Activated T-helper 2 cell treated with anti-CD3 and anti-CD28 coated beads, Interferon-gamma antibody, Interleukin-2, Interleukin-4, amounts not matched to agents 10 μg/mL and 5 μg/mL and 100 μg/mL, durations not matched to agents 14 hours and 24 hours and 36 hours (primary cell): ENCODE measurements around the gene SEMA3F. TPM values are rescaled to one million over a fixed set of nuclear protein-coding genes. Genes with fewer than 3 reads are reported as not detected.

ENCODE experiments used
- DNase-seq: peaks from one replicate; pipeline ENCODE4 v3.0.0; 2021; ENCODE audit warnings: low spot score
- H3K27ac Mint-ChIP-seq: one replicate; pipeline ENCODE4 v1.8.0; 2021; ENCODE audit warnings: mixed read lengths
- H3K27me3 Mint-ChIP-seq: one replicate; pipeline ENCODE4 v1.8.0; 2021; ENCODE audit warnings: low read depth, mixed read lengths
- H3K36me3 Mint-ChIP-seq: one replicate; pipeline ENCODE4 v1.8.0; 2021; ENCODE audit warnings: low read depth, mixed read lengths
- H3K4me1 Mint-ChIP-seq: one replicate; pipeline ENCODE4 v1.8.0; 2021; ENCODE audit warnings: low read depth, mixed read lengths
- H3K4me3 Mint-ChIP-seq: one replicate; pipeline ENCODE4 v1.8.0; 2021; ENCODE audit warnings: low read depth, mild to moderate bottlenecking, moderate library complexity, mixed read lengths
- H3K9me3 Mint-ChIP-seq: one replicate; pipeline ENCODE4 v1.8.0; 2021; ENCODE audit warnings: mixed read lengths
- intact Hi-C: fragments of 100-400 bp; cut with micrococcal nuclease; formaldehyde crosslinking; loops from one replicate; pipeline ENCODE4 v1.15.1; 2023
- total RNA-seq: library from RNA; stranded (reverse); gene quantifications from 2 replicates; pipeline ENCODE4 v1.2.3, GENCODE V29; 2022

Gene SEMA3F
- total RNA-seq = 0.11 and 0.21 TPM in 2 replicates

DNA sequence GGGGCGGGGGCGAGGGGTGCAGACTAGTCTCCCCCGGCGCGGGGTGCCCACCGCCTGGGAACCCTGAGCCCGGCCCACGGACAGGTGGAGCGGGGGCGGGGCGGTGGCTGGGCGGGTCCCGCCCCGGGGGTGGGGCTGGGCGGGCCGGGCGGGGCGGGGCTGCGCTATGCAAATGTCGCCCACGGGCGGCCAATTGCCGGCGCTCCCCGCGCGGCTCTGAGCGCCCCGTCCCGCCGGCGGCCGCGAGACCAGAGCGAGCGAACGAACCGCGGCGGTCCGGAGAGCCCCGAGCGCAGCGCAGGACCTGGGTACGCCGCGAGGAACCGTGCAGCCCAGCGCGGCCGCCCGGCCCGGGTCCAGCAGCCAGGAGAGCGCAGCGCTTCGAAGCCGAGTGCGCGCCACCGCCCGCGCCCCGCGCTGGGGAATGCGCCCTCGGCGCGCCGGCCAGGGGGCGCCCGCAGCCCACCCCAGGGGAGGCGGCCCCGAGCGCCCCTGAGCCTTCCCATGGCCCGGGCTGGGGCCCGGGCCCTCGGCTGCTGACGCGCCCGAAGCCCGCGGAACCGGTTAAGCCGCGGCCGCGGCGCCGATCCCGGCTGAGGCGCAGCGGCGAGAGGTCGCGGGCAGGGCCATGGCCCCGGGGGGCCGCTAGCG, at the start of gene SEMA3F:
Gene SEMA3F, plus strand, starts transcription at position 485 of the 651 bp plus-strand sequence. CDS start 4,299 bp downstream, outside the sequence.
- Mint-ChIP-seq H3K4me3 (peak within 1 kb of the TSS; percentile 71), H3K27me3 (peaks cover 33% of the 10 kb centered on the region), H3K4me1 (peaks cover 5% of the 10 kb centered on the region), H3K9me3 (no peaks in the 10 kb centered on the region), H3K27ac (no peak within 1 kb of the TSS), H3K36me3 (no peaks in the 10 kb centered on the region)
- peak; percentile 69 for DNase-seq
- intact Hi-C loops = no loop called here

DNA sequence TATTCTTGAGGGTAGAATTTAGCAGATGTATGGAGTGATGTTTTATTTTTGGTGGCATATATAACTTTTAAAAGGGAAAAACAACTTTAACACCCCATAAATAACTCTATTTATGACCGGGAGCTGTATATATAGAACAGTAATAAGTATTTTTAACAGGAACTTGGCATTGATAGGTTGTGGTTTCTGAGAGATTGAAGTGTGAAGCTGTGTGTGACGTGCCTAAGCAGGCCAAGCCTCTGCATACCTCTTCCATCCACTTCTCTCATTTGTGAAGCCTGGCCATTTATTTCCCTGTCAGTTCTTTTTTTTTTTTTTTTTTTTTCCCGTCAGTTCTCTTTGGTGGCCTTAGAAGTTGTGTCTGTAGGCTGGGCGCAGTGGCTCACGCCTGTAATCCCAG, 43.4 kb upstream of the SEMA3F start:
- Mint-ChIP-seq H3K36me3 (peaks cover 87% of the 10 kb centered on the region), H3K4me3 (no peak overlapping the region), H3K27ac (no peak overlapping the region), H3K27me3 (no peaks in the 10 kb centered on the region), H3K4me1 (no peaks in the 10 kb centered on the region), H3K9me3 (no peaks in the 10 kb centered on the region)
- no peak for DNase-seq
- intact Hi-C loops = no loop called here

DNA sequence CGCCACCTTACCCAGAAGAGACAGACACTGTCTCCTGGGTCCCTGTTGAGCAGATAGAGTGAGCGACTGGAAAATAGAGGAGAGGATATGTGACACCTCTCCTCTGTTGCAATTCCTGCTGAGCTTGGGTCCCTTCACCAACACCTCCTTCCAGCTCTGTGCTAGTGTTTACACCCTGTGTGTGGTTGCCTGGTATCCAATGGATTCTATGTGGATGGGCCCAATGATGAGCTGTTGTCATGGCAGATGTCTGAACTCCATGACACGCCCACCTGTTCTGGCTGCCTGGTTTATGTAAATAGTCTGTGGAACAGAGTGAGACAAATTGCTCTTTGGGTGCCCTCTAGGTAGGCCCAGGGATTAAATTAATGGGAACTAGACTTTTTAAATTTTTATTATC, 42.7 kb upstream of the SEMA3F start:
- intact Hi-C loops = no loop called here
- no peak for DNase-seq
- Mint-ChIP-seq H3K4me1 (no peaks in the 10 kb centered on the region), H3K27me3 (no peaks in the 10 kb centered on the region), H3K9me3 (no peaks in the 10 kb centered on the region), H3K4me3 (no peak overlapping the region), H3K36me3 (peaks cover 86% of the 10 kb centered on the region), H3K27ac (no peak overlapping the region)

DNA sequence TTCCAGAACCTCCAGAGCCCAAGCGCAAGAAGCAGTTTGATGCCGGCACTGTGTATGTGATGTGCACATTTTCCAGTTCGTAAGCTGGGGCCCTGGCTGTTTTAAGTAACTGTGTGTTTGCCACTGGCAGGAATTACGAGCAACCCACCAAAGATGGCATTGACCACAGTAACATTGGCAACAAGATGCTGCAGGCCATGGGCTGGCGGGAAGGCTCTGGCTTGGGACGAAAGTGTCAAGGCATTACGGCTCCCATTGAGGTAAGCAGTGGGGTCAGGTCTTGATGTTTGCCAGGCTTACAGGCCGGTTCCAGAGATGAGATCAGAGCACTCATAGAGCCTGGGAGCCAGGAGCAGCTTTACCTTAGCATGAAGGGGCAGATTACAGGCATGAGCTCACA, 38.0 kb upstream of the SEMA3F start:
- Mint-ChIP-seq H3K4me1 (no peaks in the 10 kb centered on the region), H3K27ac (no peak overlapping the region), H3K27me3 (no peaks in the 10 kb centered on the region), H3K36me3 (peaks cover 67% of the 10 kb centered on the region), H3K4me3 (no peak overlapping the region), H3K9me3 (no peaks in the 10 kb centered on the region)
- no peak for DNase-seq
- intact Hi-C loops = no loop called here

DNA sequence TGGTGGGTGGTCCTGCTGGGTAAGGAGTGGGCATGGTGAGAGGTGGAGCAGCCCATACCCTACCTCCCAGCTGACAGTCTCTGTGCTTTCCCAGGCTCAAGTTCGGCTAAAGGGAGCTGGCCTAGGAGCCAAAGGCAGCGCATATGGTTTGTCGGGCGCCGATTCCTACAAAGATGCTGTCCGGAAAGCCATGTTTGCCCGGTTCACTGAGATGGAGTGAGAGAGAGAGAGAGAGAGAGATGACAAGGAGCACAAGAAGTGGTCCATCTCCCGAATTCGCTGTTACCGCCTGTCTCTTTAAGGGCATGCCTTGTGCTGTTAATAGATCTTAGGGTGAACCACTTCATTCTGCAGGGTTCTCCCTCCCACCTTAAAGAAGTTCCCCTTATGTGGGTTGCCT, 36.9 kb upstream of the SEMA3F start:
- no peak overlapping the region for H3K27ac Mint-ChIP-seq
- H3K4me1 Mint-ChIP-seq = no peaks in the 10 kb centered on the region
- no peak for DNase-seq
- H3K4me3 Mint-ChIP-seq = no peak overlapping the region
- H3K36me3 Mint-ChIP-seq = peaks cover 60% of the 10 kb centered on the region
- intact Hi-C loops = no loop called here
- no peaks in the 10 kb centered on the region for H3K9me3 Mint-ChIP-seq
- no peaks in the 10 kb centered on the region for H3K27me3 Mint-ChIP-seq

DNA sequence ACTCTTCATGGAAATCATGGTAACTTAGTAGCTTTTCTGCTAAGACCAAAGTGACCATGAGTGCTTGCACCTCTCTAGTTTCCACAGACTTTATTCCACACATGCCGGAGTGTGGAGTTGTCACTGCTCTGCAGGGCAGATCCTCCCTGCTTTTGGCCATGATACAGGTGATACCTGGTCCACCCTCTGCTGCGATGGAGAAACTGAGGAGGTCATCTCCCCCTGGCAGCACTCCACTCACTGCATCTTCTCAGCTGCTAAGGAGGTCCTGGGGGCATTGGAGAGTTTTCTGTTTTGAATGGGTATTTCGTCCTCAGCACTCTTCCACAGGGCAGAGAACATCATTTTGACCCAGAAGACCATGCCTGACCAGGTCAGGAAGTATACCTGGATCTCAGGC, 35.3 kb upstream of the SEMA3F start:
- peaks cover 45% of the 10 kb centered on the region for H3K36me3 Mint-ChIP-seq
- no peaks in the 10 kb centered on the region for H3K4me1 Mint-ChIP-seq
- no peaks in the 10 kb centered on the region for H3K27me3 Mint-ChIP-seq
- H3K4me3 Mint-ChIP-seq = no peak overlapping the region
- intact Hi-C loops = loop anchor here (2.0 kb wide), 1 partner anchor 69 kb away; no protein-coding TSS in a partner anchor
- DNase-seq = no peak
- H3K9me3 Mint-ChIP-seq = no peaks in the 10 kb centered on the region
- H3K27ac Mint-ChIP-seq = no peak overlapping the region

DNA sequence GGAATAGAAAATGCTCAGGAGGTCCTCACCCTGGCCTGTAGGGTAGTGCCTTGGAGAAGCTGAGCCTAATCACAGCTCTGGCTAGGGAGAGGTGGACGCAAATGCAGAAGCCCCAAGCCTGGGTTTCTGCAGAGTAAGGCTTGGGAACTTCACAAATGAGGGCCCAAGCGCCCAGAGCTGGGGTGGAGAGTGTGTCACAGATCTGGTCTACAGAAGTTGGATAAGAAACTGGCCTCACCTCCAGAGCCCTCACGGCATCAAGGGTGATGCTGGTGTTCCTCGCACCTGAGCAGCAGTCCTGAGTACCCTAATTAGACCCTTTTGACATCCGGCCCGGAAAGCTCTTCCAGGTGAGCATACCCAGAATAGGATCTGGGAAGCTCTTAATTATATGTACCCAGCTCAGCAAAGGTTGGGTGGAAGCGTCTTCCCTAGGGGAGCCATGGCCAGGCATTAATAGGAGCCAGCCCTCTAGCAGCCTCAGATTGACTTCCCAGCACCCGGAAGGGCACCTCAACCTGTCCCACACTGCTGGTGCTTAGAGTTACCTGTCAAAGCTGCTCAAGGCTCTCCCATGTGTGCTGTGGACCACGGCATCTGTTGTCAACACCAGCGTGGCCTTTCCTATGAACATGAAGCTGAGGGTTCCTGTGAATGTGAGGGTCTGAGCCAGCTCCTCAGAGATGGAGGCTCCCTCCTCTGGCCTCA, 34.6 kb upstream of the SEMA3F start:
- no peaks in the 10 kb centered on the region for H3K27me3 Mint-ChIP-seq
- H3K4me3 Mint-ChIP-seq = no peak overlapping the region
- H3K4me1 Mint-ChIP-seq = no peaks in the 10 kb centered on the region
- intact Hi-C loops = loop anchor here (1.0 to 2.0 kb wide), 4 partner anchors 68 to 153 kb away; no protein-coding TSS in a partner anchor
- H3K27ac Mint-ChIP-seq = no peak overlapping the region
- H3K36me3 Mint-ChIP-seq = peaks cover 37% of the 10 kb centered on the region
- no peaks in the 10 kb centered on the region for H3K9me3 Mint-ChIP-seq
- DNase-seq = no peak

DNA sequence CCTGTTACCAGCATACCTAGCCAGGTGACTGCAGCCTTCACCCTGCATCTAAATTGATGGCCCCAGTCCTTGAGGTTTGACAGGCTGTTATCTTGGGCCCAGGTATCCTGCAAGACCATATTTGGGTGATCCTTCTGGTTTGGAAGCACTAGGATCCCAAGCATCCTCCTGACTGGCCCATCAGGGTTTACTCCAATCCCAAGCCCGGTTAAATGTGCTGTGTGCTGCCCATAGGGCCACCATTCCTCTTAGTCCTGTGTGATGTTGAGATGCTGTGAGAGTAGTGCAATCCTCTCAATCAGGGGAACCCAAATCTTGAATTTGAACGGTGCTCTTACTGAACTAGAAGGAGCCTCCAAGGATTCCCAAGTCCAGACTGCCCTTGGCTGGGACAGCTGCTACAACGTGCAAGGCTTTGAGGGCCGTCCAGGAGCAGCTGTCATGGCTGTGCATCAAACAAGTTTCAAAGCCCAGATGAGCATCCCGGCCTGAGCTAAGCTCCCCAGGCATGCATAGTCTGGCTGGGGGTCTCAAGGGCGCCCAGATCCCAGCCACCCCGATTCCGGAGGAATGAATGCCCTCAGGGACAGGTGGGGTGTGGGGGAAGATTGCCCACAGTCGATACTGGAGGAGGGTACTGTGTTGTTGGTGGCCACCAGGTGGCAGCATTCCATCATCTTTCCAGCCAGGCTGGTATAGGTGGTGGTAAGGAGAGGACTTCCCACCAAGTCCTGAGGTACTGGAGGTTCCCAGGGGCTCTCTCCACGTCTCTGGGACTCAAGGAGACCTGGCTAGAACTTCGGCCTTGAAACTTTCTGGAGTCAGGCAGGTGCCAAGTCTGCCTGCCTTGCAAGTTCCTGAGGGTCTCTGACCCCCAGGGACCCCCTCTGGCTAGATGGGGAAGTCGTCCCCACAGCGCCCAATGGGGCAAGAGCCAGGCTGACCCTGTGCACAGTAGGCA, 33.8 kb upstream of the SEMA3F start:
- Mint-ChIP-seq H3K27ac (no peak overlapping the region), H3K4me3 (no peak overlapping the region), H3K9me3 (no peaks in the 10 kb centered on the region), H3K36me3 (peaks cover 29% of the 10 kb centered on the region), H3K4me1 (no peaks in the 10 kb centered on the region), H3K27me3 (no peaks in the 10 kb centered on the region)
- intact Hi-C loops = loop anchor here (1.0 to 2.0 kb wide), 4 partner anchors 67 to 152 kb away; no protein-coding TSS in a partner anchor
- DNase-seq = peak; percentile 55

DNA sequence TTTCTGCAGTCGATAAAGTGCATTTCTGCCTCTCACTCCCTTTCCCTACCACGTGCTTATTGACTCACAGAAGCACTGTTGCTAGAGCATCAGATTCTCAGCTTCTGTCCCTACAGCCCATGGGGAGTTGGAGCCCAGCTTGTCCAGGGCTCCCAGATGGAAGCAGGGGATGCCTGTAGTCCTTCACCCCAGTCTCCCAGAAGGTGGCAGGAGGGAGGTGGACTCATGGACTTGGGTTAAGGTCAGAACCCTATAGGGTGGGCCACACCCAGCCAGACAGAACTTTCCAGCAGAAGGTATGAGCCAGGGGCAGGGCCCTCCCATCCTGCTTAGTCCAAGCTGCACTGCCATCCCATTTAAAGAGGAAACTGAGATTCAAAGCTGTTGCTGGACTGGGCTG, 33.1 kb upstream of the SEMA3F start:
- intact Hi-C loops = no loop called here
- Mint-ChIP-seq H3K36me3 (peaks cover 22% of the 10 kb centered on the region), H3K27ac (no peak overlapping the region), H3K4me3 (no peak overlapping the region), H3K9me3 (no peaks in the 10 kb centered on the region), H3K4me1 (no peaks in the 10 kb centered on the region), H3K27me3 (no peaks in the 10 kb centered on the region)
- DNase-seq = no peak

DNA sequence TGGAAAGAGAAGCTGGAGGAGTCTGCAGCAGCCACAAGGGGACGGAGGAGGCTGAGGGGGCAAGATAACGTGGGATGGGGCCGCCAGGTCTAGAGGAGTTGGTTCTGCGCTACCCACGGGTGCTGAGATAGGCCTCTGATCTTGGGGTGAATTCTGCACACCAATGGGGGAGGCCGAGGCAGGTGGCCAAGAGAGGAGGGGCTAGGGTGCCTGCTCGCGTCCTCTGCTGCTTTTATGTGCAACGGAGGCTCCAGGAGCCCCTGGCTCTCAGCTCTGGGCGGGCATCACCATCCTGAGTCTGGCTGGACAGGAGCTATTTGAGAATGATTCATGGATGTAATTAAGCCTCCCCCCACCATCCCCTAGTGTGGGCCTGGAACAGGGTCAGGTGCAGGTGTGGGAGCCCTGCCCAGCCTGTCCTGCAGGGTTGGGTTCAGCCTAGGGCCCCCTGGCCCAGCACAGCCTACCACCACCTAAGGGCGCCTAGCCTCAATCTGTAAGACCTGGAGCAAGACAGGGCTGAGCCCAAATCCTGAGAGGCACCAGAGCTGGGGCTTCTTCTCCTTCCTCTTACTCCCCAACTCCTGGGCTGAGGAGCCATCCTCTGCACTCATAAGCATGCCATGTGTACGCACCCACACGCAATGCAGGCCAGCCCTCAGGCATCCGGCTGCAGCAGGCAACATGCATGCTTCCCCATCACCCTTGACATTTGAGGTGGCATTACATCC, 32.3 kb upstream of the SEMA3F start:
- intact Hi-C loops = no loop called here
- no peaks in the 10 kb centered on the region for H3K27me3 Mint-ChIP-seq
- H3K4me3 Mint-ChIP-seq = no peak overlapping the region
- H3K4me1 Mint-ChIP-seq = no peaks in the 10 kb centered on the region
- H3K27ac Mint-ChIP-seq = no peak overlapping the region
- no peaks in the 10 kb centered on the region for H3K9me3 Mint-ChIP-seq
- H3K36me3 Mint-ChIP-seq = peaks cover 18% of the 10 kb centered on the region
- no peak for DNase-seq

DNA sequence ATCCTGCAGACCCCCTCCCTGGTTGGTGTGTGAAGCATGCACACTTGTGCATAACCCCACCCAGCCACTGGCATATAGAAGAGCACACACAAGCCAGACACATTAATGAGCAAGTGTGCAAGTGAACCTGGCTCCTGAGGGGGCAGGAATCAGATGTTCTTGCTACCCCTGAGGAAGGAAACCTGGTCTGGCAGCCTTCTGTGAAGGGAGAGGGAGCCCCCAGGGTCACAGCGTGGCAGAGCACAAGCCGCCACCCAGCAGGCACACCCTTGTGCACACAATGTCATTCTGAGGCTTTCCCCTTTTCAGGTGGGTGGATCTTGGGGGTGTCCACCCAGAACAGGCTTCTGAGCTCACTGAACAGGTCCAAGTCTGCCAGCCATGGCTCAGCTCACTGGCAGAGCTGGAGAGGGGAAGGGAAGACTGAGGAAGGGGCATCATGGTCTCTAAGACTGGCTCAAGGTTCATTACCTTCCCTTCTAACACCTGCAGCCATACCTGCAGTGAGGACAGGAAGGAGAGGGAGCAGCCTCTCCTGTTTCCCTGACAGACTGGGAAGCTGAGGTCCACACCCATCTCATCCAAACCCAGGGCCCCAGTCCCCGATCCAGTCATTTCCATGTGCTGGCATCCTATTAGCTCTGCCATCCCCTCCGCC, 31.6 kb upstream of the SEMA3F start:
- H3K36me3 Mint-ChIP-seq = peaks cover 11% of the 10 kb centered on the region
- no peak overlapping the region for H3K27ac Mint-ChIP-seq
- H3K4me3 Mint-ChIP-seq = no peak overlapping the region
- intact Hi-C loops = no loop called here
- H3K27me3 Mint-ChIP-seq = no peaks in the 10 kb centered on the region
- no peaks in the 10 kb centered on the region for H3K9me3 Mint-ChIP-seq
- DNase-seq = no peak
- no peaks in the 10 kb centered on the region for H3K4me1 Mint-ChIP-seq
